H1 (cell line): ENCODE data around the gene NDUFB2.
A peak's percentile ranks its signal among the peaks of the same experiment; 100 is the strongest.

Source experiments
- CEBPB ChIP-seq: IDR thresholded peaks from 2 replicates; pipeline ENCODE4 v1.6.1; 2012; ENCODE audit warnings: low read depth, low read length
- CTCF ChIP-seq, 3 experiments: IDR thresholded peaks; 1 replicate in 2 of 3; 2 replicates in 1 of 3; pipeline versions ENCODE4 v1.5.1 to v1.6.1; 2011; ENCODE audit warnings: low read length in 3 of 3, mild to moderate bottlenecking in 3 of 3, inconsistent platforms in 2 of 3, low read depth in 1 of 3, moderate library complexity in 1 of 3; ENCODE audit not compliant: insufficient read depth in 1 of 3; ENCODE audit errors: control extremely low read depth in 1 of 3
- KDM1A ChIP-seq: fragments of 200-600, 300-600 bp; sonication (generic); IDR thresholded peaks from 2 replicates; pipeline ENCODE4 v1.7.1; 2016; ENCODE audit warnings: mild to moderate bottlenecking, low read length, borderline replicate concordance
- MAFK ChIP-seq: IDR thresholded peaks from 2 replicates; pipeline ENCODE4 v1.6.1; 2012; ENCODE audit warnings: low read depth, mild to moderate bottlenecking, improper control_type of control experiment, low read length
- MAX ChIP-seq: IDR thresholded peaks from 2 replicates; pipeline ENCODE4 v1.6.1; 2012; ENCODE audit warnings: inconsistent platforms
- NRF1 ChIP-seq: IDR thresholded peaks from 2 replicates; pipeline ENCODE4 v1.6.1; 2011; ENCODE audit warnings: mild to moderate bottlenecking, low read depth, low read length, improper control_type of control experiment
- POLR2A ChIP-seq, 2 experiments: IDR thresholded peaks; 1 replicate in 1 of 2; 2 replicates in 1 of 2; pipeline ENCODE4 v1.6.1; 2011; ENCODE audit warnings: low read depth in 2 of 2, low read length in 2 of 2, mild to moderate bottlenecking in 2 of 2; ENCODE audit errors: control extremely low read depth in 1 of 2
- SP2 ChIP-seq: IDR thresholded peaks from 2 replicates; pipeline ENCODE4 v1.6.1; 2012; ENCODE audit warnings: mild to moderate bottlenecking, low read length, inconsistent platforms

GRCh38 chr7:140673063-140673773, 23.3 kb upstream of the NDUFB2 start:
- TF ChIP-seq CTCF (IDR thresholded peaks at IDR 0.05; ENCODE audit: control extremely low read depth in 1 of 3, insufficient read depth in 1 of 3, low read depth in 1 of 3, low read length in 3 of 3) (no peak), SP2 (no peak), NRF1 (no peak), POLR2A (IDR thresholded peaks at IDR 0.05; ENCODE audit: control extremely low read depth in 1 of 2, low read depth in 2 of 2, low read length in 2 of 2) (no peak), MAX (peak; percentile 25; the same call in 1 of the 2 replicates), KDM1A (no peak), MAFK (no peak), CEBPB (no peak)
